SW480 (cell line): ENCODE results near the gene OLIG2.

Experiments used
- DNase-seq: peaks from one replicate; pipeline ENCODE4 v3.0.0-alpha.2; 2016; ENCODE audit warnings: low spot score

OLIG2 gene

DNA sequence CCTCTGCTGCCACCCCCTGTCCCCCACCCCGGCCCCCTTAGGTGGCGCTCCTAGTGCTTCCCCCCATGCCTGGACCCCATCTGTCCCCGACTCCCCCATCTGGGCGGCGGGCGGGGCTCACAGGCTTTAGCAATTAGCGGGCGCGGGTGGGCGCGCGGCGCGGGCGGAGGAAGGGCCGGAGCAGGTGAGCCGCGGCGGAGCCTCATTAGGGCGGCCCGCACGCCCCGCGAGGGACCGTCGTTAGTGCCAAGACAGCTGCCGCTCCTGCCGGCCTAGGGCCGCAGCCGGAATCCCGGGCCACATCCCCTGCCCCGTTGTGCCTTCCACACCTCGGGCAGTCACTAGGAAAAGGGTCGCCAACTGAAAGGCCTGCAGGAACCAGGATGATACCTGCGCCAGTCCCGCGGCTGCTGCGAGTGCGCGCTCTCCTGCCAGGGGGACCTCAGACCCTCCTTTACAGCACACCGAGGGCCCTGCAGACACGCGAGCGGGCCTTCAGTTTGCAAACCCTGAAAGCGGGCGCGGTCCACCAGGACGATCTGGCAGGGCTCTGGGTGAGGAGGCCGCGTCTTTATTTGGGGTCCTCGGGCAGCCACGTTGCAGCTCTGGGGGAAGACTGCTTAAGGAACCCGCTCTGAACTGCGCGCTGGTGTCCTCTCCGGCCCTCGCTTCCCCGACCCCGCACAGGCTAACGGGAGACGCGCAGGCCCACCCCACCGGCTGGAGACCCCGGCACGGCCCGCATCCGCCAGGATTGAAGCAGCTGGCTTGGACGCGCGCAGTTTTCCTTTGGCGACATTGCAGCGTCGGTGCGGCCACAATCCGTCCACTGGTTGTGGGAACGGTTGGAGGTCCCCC, 7.6 kb downstream of the OLIG2 start:
- no peak for DNase-seq

DNA sequence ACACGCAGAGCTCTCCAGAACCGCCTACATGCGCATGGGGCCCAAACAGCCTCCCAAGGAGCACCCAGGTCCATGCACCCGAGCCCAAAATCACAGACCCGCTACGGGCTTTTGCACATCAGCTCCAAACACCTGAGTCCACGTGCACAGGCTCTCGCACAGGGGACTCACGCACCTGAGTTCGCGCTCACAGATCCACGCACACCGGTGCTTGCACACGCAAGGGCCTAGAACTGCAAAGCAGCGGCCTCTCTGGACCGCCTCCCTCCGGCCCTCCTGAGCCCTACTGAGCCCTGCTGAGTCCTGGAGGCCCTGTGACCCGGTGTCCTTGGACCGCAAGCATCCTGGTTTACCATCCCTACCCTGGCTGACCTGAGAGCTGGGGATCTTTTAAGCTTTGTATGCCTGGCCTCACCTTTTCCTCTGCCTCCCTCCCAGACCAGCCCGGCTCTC, 8.3 kb downstream of the OLIG2 start:
- DNase-seq, result no peak

DNA sequence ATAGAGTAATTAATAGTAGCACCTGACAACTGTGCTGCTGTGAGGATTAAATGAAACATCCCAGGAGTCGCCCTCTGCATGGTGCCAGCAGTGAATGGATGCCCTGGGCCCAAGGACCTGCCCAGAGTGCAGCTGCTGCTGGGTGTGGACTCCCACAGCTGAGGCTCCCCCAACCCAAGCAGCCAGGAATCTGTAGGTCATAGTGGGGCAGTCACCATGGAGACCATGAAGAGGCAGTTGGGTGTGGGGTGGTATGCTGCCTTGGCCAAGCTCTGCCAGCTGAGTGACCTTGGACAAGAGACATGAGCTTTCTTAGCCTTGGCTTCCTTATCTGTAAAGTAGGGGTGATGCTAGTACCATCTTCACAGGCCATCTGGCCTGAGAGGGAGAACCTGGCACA, 9.4 kb downstream of the OLIG2 start:
- DNase-seq, result no peak

- peak; percentile 22 for DNase-seq
These were observed 10.9 kb downstream of the OLIG2 start for GRCh38 chr21:33036430-33037162.

GRCh38 chr21:33037501-33037900, 11.8 kb downstream of the OLIG2 start:
- no peak for DNase-seq

DNA sequence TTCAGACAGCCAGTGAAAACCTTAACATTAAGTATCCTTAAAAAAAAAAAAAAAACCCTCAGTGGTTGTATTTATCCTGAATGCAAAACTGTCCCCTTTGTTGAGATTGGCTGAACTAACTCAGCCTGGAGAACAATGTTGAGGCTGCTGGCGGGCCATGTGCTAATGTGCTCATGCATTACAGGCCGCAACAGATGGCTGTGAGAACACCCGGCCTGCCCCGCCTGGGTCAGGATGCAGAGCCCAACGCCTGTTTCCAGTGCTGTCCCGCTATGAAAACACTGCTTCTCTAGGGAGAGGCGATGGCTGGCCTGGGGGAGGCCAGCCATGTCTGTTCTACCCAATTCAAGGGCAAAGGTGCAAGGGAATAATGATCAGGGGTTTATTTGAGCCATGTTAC, 13.8 kb downstream of the OLIG2 start:
- DNase-seq, result no peak

DNA sequence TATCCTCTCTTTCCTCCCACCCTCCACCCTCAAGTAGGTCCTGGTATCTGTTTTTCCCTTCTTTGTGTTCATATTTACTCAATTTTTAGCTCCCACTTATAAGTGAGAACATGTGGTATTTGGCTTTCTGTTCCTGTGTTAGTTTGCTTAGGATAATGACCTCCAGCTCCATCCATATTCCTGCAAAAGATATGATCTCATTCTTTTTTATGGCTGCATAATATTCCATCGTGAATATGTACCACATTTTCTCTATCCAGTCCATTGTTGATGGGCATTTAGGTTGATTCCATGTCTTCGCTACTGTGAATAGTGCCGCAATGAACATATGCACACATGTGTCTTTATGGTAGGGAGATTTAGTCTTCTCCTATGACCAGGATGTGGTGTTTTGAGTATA, 14.5 kb downstream of the OLIG2 start:
- no peak for DNase-seq

DNA sequence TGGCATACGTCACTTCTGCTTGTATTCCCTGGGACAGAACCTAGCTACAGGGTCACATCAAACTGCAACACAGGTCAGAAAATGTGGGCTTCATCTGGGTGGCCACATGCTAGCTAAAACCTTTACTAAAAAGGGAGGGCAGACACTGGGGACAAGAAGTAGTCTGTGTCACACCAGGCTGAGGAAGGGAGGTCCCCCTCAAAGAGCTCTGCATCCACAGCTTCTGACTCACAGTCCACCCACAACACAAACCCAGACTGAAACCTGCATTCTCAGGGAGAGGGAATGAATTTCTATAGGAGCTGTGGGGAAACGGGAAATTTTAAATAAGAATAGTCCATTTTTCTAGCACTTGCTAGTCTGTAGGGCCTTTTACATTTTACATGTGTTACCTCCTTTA, 16.2 kb downstream of the OLIG2 start:
- no peak for DNase-seq

DNA sequence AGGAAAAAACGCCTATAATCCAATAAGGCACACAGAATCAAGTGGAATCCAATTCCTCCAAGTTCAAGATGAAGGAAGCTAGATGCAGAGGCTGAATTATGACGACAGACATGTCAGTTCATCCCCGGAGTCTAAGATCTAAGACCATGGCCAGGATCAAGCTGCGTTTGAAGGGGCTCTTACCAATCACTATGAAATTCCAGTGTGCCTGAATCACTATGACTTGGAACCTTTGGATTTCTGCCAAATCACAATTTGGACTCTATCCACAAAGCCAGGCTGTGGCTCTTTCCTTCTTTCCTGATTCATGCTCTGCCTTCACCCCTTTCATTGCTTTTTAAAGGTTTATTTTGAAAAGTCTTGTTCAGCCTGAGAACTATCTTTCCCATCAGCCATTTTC, 17.1 kb downstream of the OLIG2 start:
- DNase-seq, result peak; percentile 63

- DNase-seq, result no peak
These were observed 20.7 kb downstream of the OLIG2 start for GRCh38 chr21:33046455-33046854.

DNA sequence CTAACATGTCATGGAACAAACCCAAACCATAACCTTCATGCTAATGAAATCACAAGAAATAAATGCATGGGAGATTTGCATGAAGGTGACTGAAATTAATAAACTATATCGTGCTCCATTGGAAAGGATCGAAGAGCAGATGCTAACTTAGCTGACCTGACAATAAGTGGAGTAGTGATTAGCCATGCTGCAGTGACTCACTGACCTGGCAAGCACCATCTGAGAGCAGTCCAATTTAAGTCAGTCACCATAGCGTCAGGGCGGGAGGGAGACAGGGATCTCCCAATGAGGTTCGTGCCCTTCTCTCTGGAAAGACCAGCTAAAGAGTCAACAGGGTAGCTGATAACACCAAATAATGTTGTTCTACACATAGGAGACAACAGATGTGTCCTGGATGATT, 21.5 kb downstream of the OLIG2 start:
- DNase-seq, result no peak

GRCh38 chr21:33051925-33052324, 26.2 kb downstream of the OLIG2 start:
- DNase-seq, result no peak

GRCh38 chr21:33053951-33054350, 28.2 kb downstream of the OLIG2 start:
- no peak for DNase-seq

DNA sequence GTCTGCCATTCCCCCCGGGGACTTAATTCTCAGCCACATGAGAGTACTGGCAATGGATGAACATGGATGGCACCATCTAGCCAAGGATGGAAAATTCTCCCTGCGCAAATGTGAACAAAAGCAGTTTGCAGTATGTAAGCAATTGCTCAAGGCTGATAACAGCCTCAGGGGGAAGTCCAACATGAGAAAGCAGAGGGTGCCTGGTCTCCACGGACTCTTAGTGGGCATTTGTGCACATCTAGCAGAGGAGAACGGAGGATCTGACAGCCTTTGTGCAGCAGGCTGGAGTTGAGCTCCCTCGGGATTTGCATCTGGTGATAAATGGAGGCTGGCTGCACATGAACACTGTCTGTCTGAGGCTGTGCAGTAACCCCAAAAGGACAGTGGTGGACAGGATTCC, 30.3 kb downstream of the OLIG2 start:
- DNase-seq, result no peak

GRCh38 chr21:33057385-33057940, 31.7 kb downstream of the OLIG2 start:
- DNase-seq, result no peak

DNA sequence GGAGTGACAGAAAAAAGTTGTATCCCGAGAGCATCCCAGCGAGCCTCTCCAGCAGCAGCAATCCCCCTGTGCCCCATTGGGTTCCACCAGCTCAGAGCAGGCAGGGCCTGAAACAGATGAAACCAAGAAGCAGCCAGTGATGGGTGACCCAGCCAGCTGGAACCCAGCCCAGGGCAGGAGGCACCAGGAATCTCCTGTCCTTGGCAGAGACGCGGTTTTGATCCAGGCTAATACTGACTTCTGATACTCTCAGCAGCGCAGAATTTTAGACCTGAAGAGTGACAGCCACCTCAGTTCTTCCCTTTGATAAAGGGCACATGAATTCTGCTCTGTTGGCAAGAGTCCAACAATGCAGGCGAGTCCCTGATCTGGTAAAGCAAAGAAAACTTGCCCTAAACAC, 32.8 kb downstream of the OLIG2 start:
- DNase-seq, result no peak

DNA sequence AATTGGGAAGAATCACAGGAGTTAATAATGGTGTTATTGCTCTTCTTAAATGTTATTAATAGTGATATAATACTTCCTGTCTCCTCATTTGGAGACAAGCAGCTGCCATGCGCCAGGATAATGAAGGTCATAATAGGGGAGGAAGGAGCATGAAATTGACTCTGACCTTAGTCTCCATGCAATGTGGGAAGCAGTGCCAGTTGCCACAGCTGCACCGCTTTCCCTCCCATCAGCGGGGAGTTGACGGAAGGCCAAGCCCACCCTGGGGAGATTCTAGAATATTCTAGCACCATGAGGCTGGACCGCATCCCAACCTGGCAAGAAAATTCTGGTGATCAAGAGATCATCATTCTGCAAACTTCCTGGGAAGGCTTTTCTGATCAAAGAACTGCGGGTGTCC, 33.2 kb downstream of the OLIG2 start:
- DNase-seq, result no peak

GRCh38 chr21:33059380-33059841, 33.7 kb downstream of the OLIG2 start:
- peak; percentile 54 for DNase-seq

DNA sequence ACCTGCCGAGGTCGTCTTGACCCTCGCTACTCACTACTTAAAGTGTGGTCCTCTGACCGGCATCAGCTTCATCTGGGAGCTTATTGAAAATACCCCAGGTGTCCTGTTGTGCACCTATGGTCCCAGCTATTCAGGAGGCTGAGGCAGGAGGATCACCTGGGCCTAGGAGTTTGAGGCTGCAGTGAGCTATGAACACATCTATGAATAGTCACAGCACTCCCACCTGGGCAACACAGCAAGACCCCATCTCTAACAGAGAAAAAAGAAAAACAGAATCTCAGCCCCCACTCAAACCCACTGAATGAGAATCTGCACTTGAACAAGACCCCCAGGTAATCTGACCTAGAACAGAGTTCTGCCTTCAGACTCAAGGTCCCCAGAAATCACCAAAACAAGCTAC, 35.5 kb downstream of the OLIG2 start:
- no peak for DNase-seq

GRCh38 chr21:33063375-33063883, 37.7 kb downstream of the OLIG2 start:
- DNase-seq, result no peak

DNA sequence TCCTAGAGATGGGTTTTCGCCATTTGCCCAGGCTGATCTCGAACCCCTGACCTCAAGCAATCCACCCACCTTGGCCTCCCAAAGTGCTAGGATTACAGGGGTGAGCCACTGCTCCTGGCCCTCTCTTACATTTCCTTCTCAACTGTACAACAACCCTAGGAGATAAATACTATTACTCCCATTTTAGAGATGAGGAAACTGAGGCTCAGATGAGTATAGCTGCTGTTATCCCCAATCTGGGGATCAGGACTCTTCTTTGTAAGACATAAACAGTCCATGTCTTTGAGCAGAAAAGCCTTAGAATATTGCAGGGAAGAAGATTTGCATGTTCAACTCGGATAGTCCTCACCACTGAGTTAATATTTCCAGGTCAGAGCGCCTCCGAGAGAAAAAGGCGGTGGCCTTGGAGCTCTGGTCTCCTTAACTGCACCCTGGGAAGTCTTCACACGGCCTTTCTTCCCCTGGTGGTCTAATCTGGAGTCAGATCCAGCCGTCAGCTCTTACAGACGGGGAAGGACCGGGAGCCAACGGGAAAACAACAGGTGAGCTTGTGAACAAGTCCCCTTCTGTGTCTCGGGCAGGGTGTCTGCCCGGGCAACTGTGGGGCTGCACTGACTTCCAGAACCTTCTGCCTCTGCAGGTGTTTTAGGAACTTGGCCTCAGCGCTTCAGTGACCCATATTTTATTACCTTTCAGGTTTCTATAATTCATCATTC, 38.3 kb downstream of the OLIG2 start:
- DNase-seq, result no peak
